HG02970 (cell line): ENCODE results near the gene OR4D2.

Source experiments
- ATAC-seq: cut with Tn5 transposase; IDR thresholded peaks from one replicate; pipeline ENCODE4 v1.9.1; 2021; ENCODE audit warnings: mild to moderate bottlenecking, moderate library complexity, moderate number of reproducible peaks; ENCODE audit not compliant: unreplicated experiment, low FRiP score

OR4D2 gene

GRCh38 chr17:58205936-58206335 lies 39.2 kb downstream of the OR4D2 start:
- ATAC-seq = no peak

- no peak for ATAC-seq
These were observed 40.7 kb downstream of the OR4D2 start for GRCh38 chr17:58207451-58207850.

GRCh38 chr17:58208344-58208743 lies 41.6 kb downstream of the OR4D2 start:
- ATAC-seq = no peak

GRCh38 chr17:58210922-58211321 lies 44.1 kb downstream of the OR4D2 start:
- no peak for ATAC-seq

DNA sequence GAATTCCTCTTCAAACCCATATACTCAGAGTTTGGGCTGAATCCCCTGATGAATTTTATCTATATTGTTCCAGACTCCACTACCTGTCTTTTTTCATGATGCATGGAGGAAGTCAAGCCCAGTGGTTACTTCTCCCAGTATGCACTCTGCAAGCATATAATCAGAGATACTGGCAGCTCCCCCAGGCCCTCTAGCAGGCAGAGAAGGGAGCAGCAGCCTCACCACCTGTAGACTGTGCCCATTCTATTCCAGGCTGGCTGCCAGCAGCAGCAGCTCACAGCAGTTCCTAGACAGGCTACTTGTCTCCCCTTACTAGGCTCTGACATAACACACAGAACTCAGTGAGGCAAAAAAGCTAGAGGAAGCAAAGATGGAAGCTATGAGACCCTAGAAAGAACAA lies 48.9 kb downstream of the OR4D2 start:
- no peak for ATAC-seq

DNA sequence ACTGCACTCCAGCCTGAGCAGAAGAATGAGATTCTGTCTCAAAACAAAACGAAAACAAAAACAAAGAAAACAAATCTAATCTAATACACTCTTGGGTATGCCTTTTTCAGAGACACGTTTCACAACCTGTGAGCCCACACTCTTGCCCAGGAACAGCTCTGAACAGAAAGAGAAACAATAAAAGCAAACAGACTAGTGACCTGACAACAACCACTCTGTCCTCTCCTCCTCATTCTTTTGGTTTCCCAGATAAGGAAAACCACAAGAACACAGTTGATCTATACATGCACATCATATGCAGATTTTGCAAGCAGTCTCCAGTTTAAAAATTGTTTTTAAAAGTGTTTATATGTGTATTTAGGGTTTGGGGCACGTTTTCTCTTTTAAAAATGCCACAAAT lies 51.0 kb downstream of the OR4D2 start:
- ATAC-seq = no peak

- peak; percentile 95 for ATAC-seq
These were observed 52.4 kb downstream of the OR4D2 start, which contains the start of gene MKS1 for GRCh38 chr17:58219007-58219788. Gene MKS1 (minus strand): TSS chr17:58219255. CDS start chr17:58219230, 25 bp downstream.

- no peak for ATAC-seq
These were observed 53.0 kb downstream of the OR4D2 start for GRCh38 chr17:58219789-58220183.
